Activated naive CD4-positive, alpha-beta T cell treated with anti-CD3 and anti-CD28 coated beads for 36 hours (primary cell): Measurements from ENCODE around the gene ARL17A. TPM values are rescaled to one million over a fixed set of nuclear protein-coding genes. Genes with fewer than 3 reads are reported as not detected.
A peak's percentile ranks its signal among the peaks of the same experiment; 100 is the strongest.
"Not testable (repeated sequence)": the region's sequence is repeated elsewhere in the genome, so short reads cannot be mapped to it uniquely, and the experiment has no call there.

Experiments
- CTCF ChIA-PET: fragments of 350-600 bp; sonication (Branson Sonifier 250); formaldehyde crosslinking; loops from one replicate; lab custom pipeline; 2021; ENCODE audit warnings: antibody characterized with exemption; lab: Charles Lee
- DNase-seq: peaks from one replicate; pipeline ENCODE4 v3.0.0-alpha.2; 2020
- H3K27ac Mint-ChIP-seq: one replicate; pipeline ENCODE4 v1.8.0; 2021; ENCODE audit warnings: mild to moderate bottlenecking, mixed read lengths
- H3K27me3 Mint-ChIP-seq: one replicate; pipeline ENCODE4 v1.8.0; 2021; ENCODE audit warnings: low read depth, mixed read lengths
- H3K36me3 Mint-ChIP-seq: one replicate; pipeline ENCODE4 v1.8.0; 2021; ENCODE audit warnings: low read depth, mixed read lengths
- H3K4me1 Mint-ChIP-seq: one replicate; pipeline ENCODE4 v1.8.0; 2021; ENCODE audit warnings: low read depth, mixed read lengths
- H3K4me3 Mint-ChIP-seq: one replicate; pipeline ENCODE4 v1.8.0; 2021; ENCODE audit warnings: mild to moderate bottlenecking, moderate library complexity, mixed read lengths
- H3K9me3 Mint-ChIP-seq: one replicate; pipeline ENCODE4 v1.8.0; 2021; ENCODE audit warnings: mixed read lengths
- intact Hi-C: fragments of 100-400 bp; cut with micrococcal nuclease; formaldehyde crosslinking; loops from one replicate; pipeline ENCODE4 v1.15.1; 2023
- total RNA-seq, 2 experiments: library from RNA; stranded (reverse); gene quantifications; one replicate each; pipeline ENCODE4 v1.2.3, GENCODE V29; 2021

ARL17A gene
- total RNA-seq, 2 experiments from 2014 or later, result 17.0 to 17.6 TPM

- CTCF ChIA-PET, H3K27ac Mint-ChIP-seq, H3K27me3 Mint-ChIP-seq, H3K36me3 Mint-ChIP-seq, H3K9me3 Mint-ChIP-seq, H3K4me3 Mint-ChIP-seq, intact Hi-C loops, DNase-seq, H3K4me1 Mint-ChIP-seq: not testable (repeated sequence)
Observed at GRCh38 chr17:46591332-46591731, 11.8 kb upstream of the ARL17A start.

- CTCF ChIA-PET, H3K27me3 Mint-ChIP-seq, H3K4me1 Mint-ChIP-seq, H3K4me3 Mint-ChIP-seq, H3K27ac Mint-ChIP-seq, DNase-seq, H3K36me3 Mint-ChIP-seq, intact Hi-C loops, H3K9me3 Mint-ChIP-seq: not testable (repeated sequence)
Observed at GRCh38 chr17:46590157-46591146, 11.0 kb upstream of the ARL17A start, which contains the start of gene NSF. TSS of gene NSF (plus strand) at chr17:46590669. CDS start at chr17:46590776, 107 bp downstream.

- intact Hi-C loops, H3K27ac Mint-ChIP-seq, CTCF ChIA-PET, H3K4me1 Mint-ChIP-seq, H3K36me3 Mint-ChIP-seq, H3K27me3 Mint-ChIP-seq, DNase-seq, H3K4me3 Mint-ChIP-seq, H3K9me3 Mint-ChIP-seq: not testable (repeated sequence)
Observed at GRCh38 chr17:46585444-46585843, 6.0 kb upstream of the ARL17A start.

- not testable (repeated sequence) for H3K27ac Mint-ChIP-seq
Observed at GRCh38 chr17:46580082-46580481, 591 bp upstream of the ARL17A start.

GRCh38 chr17:46571796-46572195 lies 7.7 kb downstream of the ARL17A start:
- CTCF ChIA-PET, H3K27ac Mint-ChIP-seq, H3K4me1 Mint-ChIP-seq, intact Hi-C loops, DNase-seq, H3K9me3 Mint-ChIP-seq, H3K36me3 Mint-ChIP-seq, H3K27me3 Mint-ChIP-seq, H3K4me3 Mint-ChIP-seq: not testable (repeated sequence)

More at GRCh38 chr17:46580082-46580481, 591 bp upstream of the ARL17A start:
- H3K4me1 Mint-ChIP-seq, H3K36me3 Mint-ChIP-seq, intact Hi-C loops, DNase-seq, CTCF ChIA-PET, H3K27me3 Mint-ChIP-seq, H3K9me3 Mint-ChIP-seq: not testable (repeated sequence)
- peak overlapping the region; percentile 62 for H3K4me3 Mint-ChIP-seq

- H3K4me1 Mint-ChIP-seq, H3K36me3 Mint-ChIP-seq, H3K9me3 Mint-ChIP-seq, H3K27me3 Mint-ChIP-seq, DNase-seq, CTCF ChIA-PET, H3K27ac Mint-ChIP-seq, H3K4me3 Mint-ChIP-seq, intact Hi-C loops: not testable (repeated sequence)
Observed at GRCh38 chr17:46566980-46567379, 12.5 kb downstream of the ARL17A start.

- H3K9me3 Mint-ChIP-seq, H3K4me1 Mint-ChIP-seq, CTCF ChIA-PET, H3K27me3 Mint-ChIP-seq, intact Hi-C loops, H3K4me3 Mint-ChIP-seq, DNase-seq, H3K36me3 Mint-ChIP-seq, H3K27ac Mint-ChIP-seq: not testable (repeated sequence)
Observed at GRCh38 chr17:46566284-46566683, 13.2 kb downstream of the ARL17A start.

GRCh38 chr17:46560048-46560447 lies 19.4 kb downstream of the ARL17A start:
- not testable (repeated sequence) for H3K27ac Mint-ChIP-seq, H3K27me3 Mint-ChIP-seq

GRCh38 chr17:46559155-46559554 lies 20.3 kb downstream of the ARL17A start:
- H3K4me3 Mint-ChIP-seq, H3K9me3 Mint-ChIP-seq, H3K27ac Mint-ChIP-seq, DNase-seq, H3K36me3 Mint-ChIP-seq, intact Hi-C loops, H3K4me1 Mint-ChIP-seq, CTCF ChIA-PET, H3K27me3 Mint-ChIP-seq: not testable (repeated sequence)

More at GRCh38 chr17:46560048-46560447, 19.4 kb downstream of the ARL17A start:
- intact Hi-C loops, H3K9me3 Mint-ChIP-seq, CTCF ChIA-PET, H3K4me3 Mint-ChIP-seq, H3K4me1 Mint-ChIP-seq, H3K36me3 Mint-ChIP-seq, DNase-seq: not testable (repeated sequence)

GRCh38 chr17:46548607-46549006 lies 30.9 kb downstream of the ARL17A start:
- peak; percentile 6 for DNase-seq
- H3K27me3 Mint-ChIP-seq, intact Hi-C loops, H3K4me1 Mint-ChIP-seq, H3K27ac Mint-ChIP-seq, CTCF ChIA-PET, H3K36me3 Mint-ChIP-seq, H3K9me3 Mint-ChIP-seq, H3K4me3 Mint-ChIP-seq: not testable (repeated sequence)

GRCh38 chr17:46534716-46535115 lies 44.8 kb downstream of the ARL17A start:
- intact Hi-C loops, H3K4me1 Mint-ChIP-seq, H3K36me3 Mint-ChIP-seq, H3K27me3 Mint-ChIP-seq, H3K27ac Mint-ChIP-seq, CTCF ChIA-PET, H3K4me3 Mint-ChIP-seq, H3K9me3 Mint-ChIP-seq, DNase-seq: not testable (repeated sequence)

GRCh38 chr17:46512168-46512567 lies 67.3 kb downstream of the ARL17A start, which contains the start of gene LRRC37A2:
TSS of gene LRRC37A2 (plus strand) at chr17:46512468. CDS start at chr17:46512713, 245 bp downstream.
- intact Hi-C loops, H3K36me3 Mint-ChIP-seq, CTCF ChIA-PET, H3K9me3 Mint-ChIP-seq, H3K4me3 Mint-ChIP-seq, H3K27me3 Mint-ChIP-seq, H3K27ac Mint-ChIP-seq, H3K4me1 Mint-ChIP-seq, DNase-seq: not testable (repeated sequence)

- H3K9me3 Mint-ChIP-seq, H3K4me3 Mint-ChIP-seq, H3K27me3 Mint-ChIP-seq, intact Hi-C loops, H3K36me3 Mint-ChIP-seq, H3K27ac Mint-ChIP-seq, CTCF ChIA-PET, DNase-seq: not testable (repeated sequence)
- H3K4me1 Mint-ChIP-seq, result peaks cover 13% of the 10 kb centered on the region
Observed at GRCh38 chr17:46505896-46506295, 73.6 kb downstream of the ARL17A start.
